Activated CD8-positive, alpha-beta T cell treated with anti-CD3 and anti-CD28 coated beads, Interleukin-2, amount 10 ng/mL, durations not matched to agents 7 days and 5 days (primary cell): ENCODE results near the gene SYNE2. TPM values are rescaled to one million over a fixed set of nuclear protein-coding genes. Genes with fewer than 3 reads are reported as not detected.
A peak's percentile ranks its signal among the peaks of the same experiment; 100 is the strongest.
"Not testable (repeated sequence)": the region's sequence is repeated elsewhere in the genome, so short reads cannot be mapped to it uniquely, and the experiment has no call there.

ENCODE experiments used
- ATAC-seq: fragments of 150-1000 bp; cut with Tn5 transposase; one replicate; pipeline ENCODE4 v1.10.0; 2021; ENCODE audit warnings: moderate library complexity
- CTCF ChIA-PET: fragments of 350-600 bp; sonication (Branson Sonifier 250); formaldehyde crosslinking; loops from one replicate; lab custom pipeline; 2021; ENCODE audit warnings: antibody characterized with exemption; lab: Charles Lee
- POLR2A ChIA-PET: fragments of 350-600 bp; sonication (Branson Sonifier 250); formaldehyde crosslinking; loops from one replicate; lab custom pipeline; 2021; ENCODE audit warnings: antibody characterized with exemption; lab: Charles Lee
- DNase-seq: peaks from one replicate; pipeline ENCODE4 v3.0.0-alpha.2; 2020
- H3K27ac Mint-ChIP-seq: one replicate; pipeline ENCODE4 v1.8.0; 2021; ENCODE audit warnings: mild to moderate bottlenecking, mixed read lengths
- H3K27me3 Mint-ChIP-seq: one replicate; pipeline ENCODE4 v1.8.0; 2021; ENCODE audit warnings: low read depth, mixed read lengths
- H3K36me3 Mint-ChIP-seq: one replicate; pipeline ENCODE4 v1.8.0; 2021; ENCODE audit warnings: low read depth, mixed read lengths
- H3K4me1 Mint-ChIP-seq: one replicate; pipeline ENCODE4 v1.8.0; 2021; ENCODE audit warnings: low read depth, mixed read lengths
- H3K4me3 Mint-ChIP-seq: one replicate; pipeline ENCODE4 v1.8.0; 2021; ENCODE audit warnings: mild to moderate bottlenecking, mixed read lengths
- H3K9me3 Mint-ChIP-seq: one replicate; pipeline ENCODE4 v1.8.0; 2022; ENCODE audit warnings: mixed read lengths; ENCODE audit not compliant: insufficient read depth
- total RNA-seq, 2 experiments: library from RNA; stranded (reverse); gene quantifications; one replicate each; pipeline ENCODE4 v1.2.3, GENCODE V29; 2021

Gene SYNE2, protein sequence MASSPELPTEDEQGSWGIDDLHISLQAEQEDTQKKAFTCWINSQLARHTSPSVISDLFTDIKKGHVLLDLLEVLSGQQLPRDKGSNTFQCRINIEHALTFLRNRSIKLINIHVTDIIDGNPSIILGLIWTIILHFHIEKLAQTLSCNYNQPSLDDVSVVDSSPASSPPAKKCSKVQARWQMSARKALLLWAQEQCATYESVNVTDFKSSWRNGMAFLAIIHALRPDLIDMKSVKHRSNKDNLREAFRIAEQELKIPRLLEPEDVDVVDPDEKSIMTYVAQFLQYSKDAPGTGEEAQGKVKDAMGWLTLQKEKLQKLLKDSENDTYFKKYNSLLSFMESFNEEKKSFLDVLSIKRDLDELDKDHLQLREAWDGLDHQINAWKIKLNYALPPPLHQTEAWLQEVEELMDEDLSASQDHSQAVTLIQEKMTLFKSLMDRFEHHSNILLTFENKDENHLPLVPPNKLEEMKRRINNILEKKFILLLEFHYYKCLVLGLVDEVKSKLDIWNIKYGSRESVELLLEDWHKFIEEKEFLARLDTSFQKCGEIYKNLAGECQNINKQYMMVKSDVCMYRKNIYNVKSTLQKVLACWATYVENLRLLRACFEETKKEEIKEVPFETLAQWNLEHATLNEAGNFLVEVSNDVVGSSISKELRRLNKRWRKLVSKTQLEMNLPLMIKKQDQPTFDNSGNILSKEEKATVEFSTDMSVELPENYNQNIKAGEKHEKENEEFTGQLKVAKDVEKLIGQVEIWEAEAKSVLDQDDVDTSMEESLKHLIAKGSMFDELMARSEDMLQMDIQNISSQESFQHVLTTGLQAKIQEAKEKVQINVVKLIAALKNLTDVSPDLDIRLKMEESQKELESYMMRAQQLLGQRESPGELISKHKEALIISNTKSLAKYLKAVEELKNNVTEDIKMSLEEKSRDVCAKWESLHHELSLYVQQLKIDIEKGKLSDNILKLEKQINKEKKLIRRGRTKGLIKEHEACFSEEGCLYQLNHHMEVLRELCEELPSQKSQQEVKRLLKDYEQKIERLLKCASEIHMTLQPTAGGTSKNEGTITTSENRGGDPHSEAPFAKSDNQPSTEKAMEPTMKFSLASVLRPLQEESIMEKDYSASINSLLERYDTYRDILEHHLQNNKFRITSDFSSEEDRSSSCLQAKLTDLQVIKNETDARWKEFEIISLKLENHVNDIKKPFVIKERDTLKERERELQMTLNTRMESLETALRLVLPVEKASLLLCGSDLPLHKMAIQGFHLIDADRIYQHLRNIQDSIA (N-terminal part only)
- 100 to 1,000 TPM; 198 to 206 TPM for total RNA-seq

DNA sequence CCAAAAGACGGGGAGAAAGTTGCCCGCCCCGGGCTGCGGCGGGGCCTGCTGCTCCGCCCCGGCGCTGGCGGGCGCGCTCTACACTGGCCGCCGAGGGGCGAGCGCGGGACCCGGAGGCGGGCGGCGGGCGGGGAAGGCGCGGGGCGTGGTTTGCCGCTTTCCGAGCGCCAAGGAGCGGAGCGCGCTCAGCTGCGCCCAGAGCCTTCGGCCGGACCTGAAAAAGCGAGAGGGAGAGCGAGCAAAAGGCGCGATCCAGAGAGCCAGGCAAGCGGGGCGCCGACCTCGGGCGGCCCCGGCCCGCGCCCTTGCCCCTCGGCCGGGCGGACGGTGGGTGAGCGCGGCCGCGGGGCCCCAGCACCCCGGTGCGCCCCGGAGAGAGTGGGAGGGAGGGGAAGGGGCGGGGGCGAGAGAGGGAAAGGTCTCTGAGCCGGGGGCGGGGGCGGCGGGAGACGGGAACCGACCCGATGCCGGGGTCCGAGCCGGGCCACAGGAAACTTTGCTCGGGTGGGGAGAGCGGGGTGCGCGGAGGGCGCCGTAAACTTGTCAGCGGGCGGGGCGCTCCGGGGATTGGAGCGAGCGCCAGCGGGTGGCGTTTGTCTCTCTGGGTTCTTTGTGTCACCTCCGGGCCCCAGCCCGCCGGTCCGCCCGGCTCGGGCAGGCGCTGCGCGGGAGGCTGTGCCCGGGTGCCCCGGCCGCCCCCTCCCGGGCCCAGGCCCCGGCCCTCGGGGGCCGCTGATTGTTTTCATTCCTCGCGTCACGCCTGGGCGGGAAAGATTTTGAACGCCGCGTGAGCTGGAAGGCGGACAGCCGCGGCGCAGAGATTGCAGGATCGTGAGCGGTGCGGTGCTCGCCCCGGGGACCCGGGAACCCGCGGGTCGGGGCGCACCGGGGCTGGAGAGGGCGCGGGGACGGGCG is at the start of gene SYNE2:
SYNE2 (plus strand) TSS at position 188 of the 915 bp plus-strand sequence. CDS start 56,145 bp downstream, outside the sequence.
- ChIA-PET POLR2A (interaction anchor here (0.6 to 3.8 kb wide), 12 partner anchors 10 to 209 kb away, joined by 3 to 43 read pairs (median 3); no protein-coding TSS in a partner anchor), CTCF (interaction anchor here (0.7 to 3.4 kb wide), 11 partner anchors 10 to 412 kb away, joined by 3 to 18 read pairs (median 3); no protein-coding TSS in a partner anchor)
- peak within 1 kb of the TSS; percentile 91 for H3K4me3 Mint-ChIP-seq
- H3K27ac Mint-ChIP-seq, result peak within 1 kb of the TSS; percentile 93
- no peaks in the 10 kb centered on the region for H3K9me3 Mint-ChIP-seq
- peaks cover 2% of the 10 kb centered on the region for H3K27me3 Mint-ChIP-seq
- ATAC-seq (peak; percentile 86), DNase-seq (peak; percentile 86)
- peaks cover 44% of the 10 kb centered on the region for H3K4me1 Mint-ChIP-seq
- H3K36me3 Mint-ChIP-seq, result peaks cover 24% of the 10 kb centered on the region

DNA sequence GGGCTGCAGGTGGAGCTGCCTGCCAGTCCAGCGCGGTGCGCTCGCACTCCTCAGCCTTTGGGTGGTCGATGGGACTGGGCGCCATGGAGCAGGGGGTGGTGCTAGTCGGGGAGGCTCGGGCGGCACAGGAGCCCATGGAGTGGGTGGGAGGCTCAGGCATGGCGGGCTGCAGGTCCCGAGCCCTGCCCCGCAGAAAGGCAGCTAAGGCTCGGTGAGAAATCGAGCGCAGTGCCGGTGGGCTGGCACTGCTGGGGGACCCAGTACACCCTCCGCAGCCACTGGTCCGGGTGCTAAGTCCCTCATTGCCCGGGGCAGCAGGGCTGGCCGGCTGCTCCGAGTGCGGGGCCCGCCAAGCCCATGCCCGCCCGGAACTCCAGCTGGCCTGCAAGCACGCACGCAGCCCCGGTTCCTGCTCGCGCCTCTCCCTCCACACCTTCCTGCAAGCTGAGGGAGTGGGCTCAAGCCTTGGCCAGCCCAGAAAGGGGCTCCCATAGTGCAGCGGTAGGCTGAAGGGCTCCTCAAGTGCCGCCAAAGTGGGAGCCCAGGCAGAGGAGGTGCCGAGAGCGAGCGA is 49.5 kb upstream of the SYNE2 start:
- H3K9me3 Mint-ChIP-seq, H3K4me3 Mint-ChIP-seq, DNase-seq, POLR2A ChIA-PET, H3K27ac Mint-ChIP-seq, H3K36me3 Mint-ChIP-seq, H3K27me3 Mint-ChIP-seq, ATAC-seq: not testable (repeated sequence)
- CTCF ChIA-PET, result interaction anchor here (1.4 kb wide), 1 partner anchor 500 kb away, joined by 5 read pairs; no protein-coding TSS in a partner anchor
- peaks cover 14% of the 10 kb centered on the region for H3K4me1 Mint-ChIP-seq

DNA sequence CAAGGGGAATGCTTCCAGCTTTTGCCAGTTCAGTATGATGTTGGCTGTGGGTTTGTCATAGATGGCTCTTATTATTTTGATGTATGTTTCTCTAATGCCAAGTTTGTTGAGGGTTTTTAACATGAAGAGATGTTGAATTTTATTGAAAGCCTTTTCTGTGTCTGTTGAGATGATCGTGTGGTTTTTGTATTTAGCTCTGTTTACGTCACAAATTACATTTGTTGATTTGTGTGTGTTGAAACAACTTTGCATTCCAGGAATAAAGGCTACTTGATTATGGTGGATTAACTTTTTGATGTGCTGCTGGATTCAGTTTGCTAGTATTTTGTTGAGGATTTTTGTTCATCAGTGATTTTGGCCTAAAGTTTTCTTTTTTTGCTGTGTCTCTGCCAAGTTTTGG is 46.7 kb upstream of the SYNE2 start:
- DNase-seq, POLR2A ChIA-PET: not testable (repeated sequence)
- CTCF ChIA-PET, result interaction anchor here (1.4 kb wide), 1 partner anchor 488 kb away, joined by 4 read pairs; the partner anchor contains the start of gene ESR2

DNA sequence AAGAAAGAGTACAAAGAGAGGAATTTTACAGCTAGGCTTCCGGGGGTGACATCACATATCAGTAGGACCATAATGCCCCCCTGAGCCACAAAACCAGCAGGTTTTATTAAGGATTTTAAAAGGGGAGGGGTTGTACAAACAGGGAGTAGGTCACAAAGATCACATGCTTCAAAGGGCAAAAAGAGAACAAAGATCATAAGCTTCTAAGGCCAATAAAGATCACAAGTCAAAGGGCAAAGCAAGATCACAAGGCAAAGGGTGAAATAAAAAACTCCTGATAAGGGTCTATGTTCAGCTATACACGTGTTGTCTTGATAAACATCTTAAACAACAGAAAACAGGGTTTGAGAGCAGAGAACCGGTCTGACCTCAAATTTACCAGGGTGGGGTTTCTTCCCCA is 41.1 kb upstream of the SYNE2 start:
- H3K4me3 Mint-ChIP-seq, POLR2A ChIA-PET, ATAC-seq, H3K27me3 Mint-ChIP-seq, CTCF ChIA-PET, H3K27ac Mint-ChIP-seq, H3K4me1 Mint-ChIP-seq, H3K9me3 Mint-ChIP-seq, DNase-seq, H3K36me3 Mint-ChIP-seq: not testable (repeated sequence)

More for the DNA sequence above, 46.7 kb upstream of the SYNE2 start:
- not testable (repeated sequence) for H3K27ac Mint-ChIP-seq, H3K4me3 Mint-ChIP-seq, H3K27me3 Mint-ChIP-seq, H3K4me1 Mint-ChIP-seq, H3K36me3 Mint-ChIP-seq, ATAC-seq, H3K9me3 Mint-ChIP-seq

DNA sequence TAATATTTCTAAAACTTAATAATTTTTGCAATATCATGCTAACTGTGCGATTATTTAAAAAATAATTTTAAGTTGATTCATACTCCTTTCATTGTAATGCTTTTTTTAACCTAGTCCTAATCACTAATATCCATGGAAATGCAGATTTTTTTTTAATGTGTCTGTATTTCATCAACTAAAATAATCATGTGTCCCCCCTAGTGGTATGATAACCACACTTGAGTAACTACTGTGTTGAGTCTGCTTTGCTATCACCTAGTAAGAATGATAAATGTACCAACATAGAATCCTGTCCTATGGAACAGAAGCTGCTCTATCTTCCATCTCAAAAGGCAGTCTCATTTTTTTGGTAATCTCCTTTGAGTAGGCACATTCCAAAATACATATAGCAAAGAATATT is 19.1 kb upstream of the SYNE2 start:
- CTCF ChIA-PET, result no interaction called here
- DNase-seq, result no peak

DNA sequence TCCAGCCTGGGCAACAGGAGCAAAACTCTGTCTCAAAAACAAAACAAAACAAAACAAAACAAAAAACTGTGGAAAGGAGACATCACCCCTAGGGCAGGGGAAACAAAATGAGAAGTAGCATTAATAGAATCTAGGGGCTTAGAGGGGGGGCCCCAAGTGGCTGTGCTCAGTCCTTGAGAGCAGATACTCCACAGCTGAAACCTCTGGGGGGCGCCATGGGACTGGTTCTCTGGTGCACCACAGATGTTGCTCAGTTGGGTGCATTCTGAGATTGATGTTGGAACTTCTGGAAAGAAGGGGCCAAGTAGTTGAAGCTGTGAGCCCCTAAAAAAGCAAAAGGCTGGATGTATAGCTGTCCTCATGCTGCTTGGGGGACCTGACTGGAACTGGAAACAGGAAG is 11.8 kb upstream of the SYNE2 start:
- Mint-ChIP-seq H3K9me3 (peaks cover 6% of the 10 kb centered on the region), H3K4me3 (no peak overlapping the region), H3K4me1 (peaks cover 5% of the 10 kb centered on the region), H3K27me3 (no peaks in the 10 kb centered on the region), H3K27ac (no peak overlapping the region), H3K36me3 (peaks cover 6% of the 10 kb centered on the region)
- DNase-seq, result peak; percentile 67
- CTCF ChIA-PET, result interaction anchor here (0.9 to 1.4 kb wide), 5 partner anchors 10 to 462 kb away, joined by 3 to 4 read pairs (median 3); no protein-coding TSS in a partner anchor
- no peak for ATAC-seq
- POLR2A ChIA-PET, result interaction anchor here (0.9 kb wide), 1 partner anchor 16 kb away, joined by 3 read pairs; no protein-coding TSS in a partner anchor

More for the DNA sequence above, 19.1 kb upstream of the SYNE2 start:
- H3K4me3 Mint-ChIP-seq, result no peak overlapping the region
- H3K9me3 Mint-ChIP-seq, result no peaks in the 10 kb centered on the region
- H3K36me3 Mint-ChIP-seq, result no peaks in the 10 kb centered on the region
- H3K27me3 Mint-ChIP-seq, result no peaks in the 10 kb centered on the region
- no peaks in the 10 kb centered on the region for H3K4me1 Mint-ChIP-seq
- POLR2A ChIA-PET, result no interaction called here
- no peak for ATAC-seq
- H3K27ac Mint-ChIP-seq, result no peak overlapping the region

DNA sequence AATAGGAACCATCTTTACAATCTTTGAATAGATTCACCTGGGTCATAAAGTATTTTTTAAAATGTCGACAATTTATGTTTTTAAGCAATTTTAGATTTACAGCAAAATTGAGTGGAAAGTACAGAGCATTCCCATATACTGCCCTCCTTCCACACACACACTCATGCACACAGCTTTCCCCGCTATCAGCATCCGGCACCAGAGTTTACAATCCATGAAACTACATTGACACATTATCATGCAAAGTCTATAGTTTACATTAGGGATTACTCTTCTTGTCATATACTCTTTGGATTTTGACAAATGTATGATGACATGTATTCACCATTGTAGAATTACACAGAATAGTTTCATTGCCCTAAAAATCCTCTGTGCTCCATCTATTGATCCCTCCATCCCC is 9.0 kb upstream of the SYNE2 start:
- no peak for ATAC-seq
- DNase-seq, result no peak
- ChIA-PET CTCF (no interaction called here), POLR2A (no interaction called here)
- Mint-ChIP-seq H3K4me1 (peaks cover 7% of the 10 kb centered on the region), H3K4me3 (no peak overlapping the region), H3K27me3 (no peaks in the 10 kb centered on the region), H3K36me3 (peaks cover 6% of the 10 kb centered on the region), H3K27ac (no peak overlapping the region), H3K9me3 (peaks cover 6% of the 10 kb centered on the region)

DNA sequence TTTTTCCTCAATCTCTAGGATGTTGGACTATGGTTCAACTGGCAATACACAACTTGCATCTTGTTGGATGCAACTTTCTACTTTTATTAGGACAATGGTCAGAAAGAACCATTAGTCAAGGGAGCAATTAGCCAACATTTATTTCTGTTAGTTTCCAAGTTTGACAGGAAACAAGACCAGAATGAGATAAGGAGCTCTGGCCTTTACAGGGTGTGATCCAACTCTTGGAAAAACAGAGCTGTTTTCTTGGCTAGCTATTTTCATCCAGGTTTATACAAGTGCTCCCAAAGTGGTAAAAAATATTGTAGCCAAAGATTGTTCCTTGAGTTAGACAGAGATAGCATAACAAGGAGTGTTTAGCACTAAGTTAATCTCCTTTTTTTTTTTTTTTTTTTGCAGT is 3.9 kb upstream of the SYNE2 start:
- CTCF ChIA-PET, result no interaction called here
- DNase-seq (no peak), ATAC-seq (no peak)
- H3K27me3 Mint-ChIP-seq, result peaks cover 2% of the 10 kb centered on the region
- peaks cover 3% of the 10 kb centered on the region for H3K36me3 Mint-ChIP-seq
- H3K4me1 Mint-ChIP-seq, result peaks cover 14% of the 10 kb centered on the region
- no peak overlapping the region for H3K27ac Mint-ChIP-seq
- H3K9me3 Mint-ChIP-seq, result no peaks in the 10 kb centered on the region
- POLR2A ChIA-PET, result no interaction called here
- no peak overlapping the region for H3K4me3 Mint-ChIP-seq

DNA sequence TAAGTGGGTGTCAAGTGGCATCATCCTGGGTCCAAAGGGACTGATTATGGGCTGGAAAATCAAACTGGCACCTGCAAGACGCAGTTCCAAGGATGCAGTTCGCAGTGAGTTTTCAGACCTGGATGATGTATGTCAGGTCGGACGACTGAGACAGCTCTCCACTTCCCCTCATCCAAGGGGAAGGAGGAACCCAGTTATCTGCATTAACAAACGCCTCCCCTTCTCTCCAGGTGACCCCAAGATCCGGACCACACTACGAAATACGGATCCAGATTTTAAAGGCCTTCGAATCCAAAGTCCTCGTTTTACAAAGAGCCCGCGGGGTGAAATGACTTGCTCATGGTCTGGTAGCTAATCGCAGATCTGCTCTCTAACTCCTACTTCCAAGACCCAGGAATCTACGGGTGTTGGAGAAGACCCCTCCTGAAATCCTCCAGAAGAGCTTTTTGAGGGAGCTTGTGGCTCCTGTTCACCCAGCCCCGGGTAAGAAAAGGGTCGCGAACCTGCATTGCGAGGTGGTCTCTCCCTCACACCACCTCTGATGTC is 460 bp upstream of the SYNE2 start:
- Mint-ChIP-seq H3K4me1 (peaks cover 38% of the 10 kb centered on the region), H3K36me3 (peaks cover 20% of the 10 kb centered on the region), H3K27me3 (peaks cover 2% of the 10 kb centered on the region), H3K4me3 (peak overlapping the region; percentile 91), H3K27ac (peak overlapping the region; percentile 83), H3K9me3 (no peaks in the 10 kb centered on the region)
- ChIA-PET CTCF (interaction anchor here (0.7 to 3.4 kb wide), 7 partner anchors 11 to 413 kb away, joined by 3 to 18 read pairs (median 3); no protein-coding TSS in a partner anchor), POLR2A (interaction anchor here (0.9 to 3.8 kb wide), 8 partner anchors 11 to 175 kb away, joined by 3 to 43 read pairs (median 4); no protein-coding TSS in a partner anchor)
- DNase-seq, result no peak
- ATAC-seq, result no peak
